ENCODE measurements around the gene BEAN1.
"Not testable (repeated sequence)": the region's sequence is repeated elsewhere in the genome, so short reads cannot be mapped to it uniquely, and the experiment has no call there.

The BEAN1 gene

DNA sequence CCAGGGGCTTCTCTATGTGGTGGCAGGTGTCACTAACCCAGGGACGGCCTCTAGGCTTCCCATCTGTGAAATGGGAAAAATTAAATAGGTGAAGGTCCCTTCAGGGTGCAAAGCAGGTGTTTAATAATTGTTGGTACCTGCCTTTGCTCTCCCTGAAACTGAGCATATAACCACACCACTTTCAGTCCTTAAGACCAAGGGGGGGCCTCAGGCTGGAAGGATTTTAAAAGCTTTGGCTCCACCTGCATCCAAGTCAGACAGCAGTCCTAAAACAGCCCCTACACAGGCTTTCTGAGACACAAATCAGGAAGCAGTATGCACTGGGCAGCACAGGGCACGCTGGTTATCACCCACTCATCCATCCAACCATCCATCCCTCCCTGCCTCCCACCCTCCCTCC, 67.8 kb downstream of the BEAN1 start:
- no peak for DNase-seq (ENCODE audit: extremely low read depth, low read depth)
- TF ChIP-seq, protein P1, sequence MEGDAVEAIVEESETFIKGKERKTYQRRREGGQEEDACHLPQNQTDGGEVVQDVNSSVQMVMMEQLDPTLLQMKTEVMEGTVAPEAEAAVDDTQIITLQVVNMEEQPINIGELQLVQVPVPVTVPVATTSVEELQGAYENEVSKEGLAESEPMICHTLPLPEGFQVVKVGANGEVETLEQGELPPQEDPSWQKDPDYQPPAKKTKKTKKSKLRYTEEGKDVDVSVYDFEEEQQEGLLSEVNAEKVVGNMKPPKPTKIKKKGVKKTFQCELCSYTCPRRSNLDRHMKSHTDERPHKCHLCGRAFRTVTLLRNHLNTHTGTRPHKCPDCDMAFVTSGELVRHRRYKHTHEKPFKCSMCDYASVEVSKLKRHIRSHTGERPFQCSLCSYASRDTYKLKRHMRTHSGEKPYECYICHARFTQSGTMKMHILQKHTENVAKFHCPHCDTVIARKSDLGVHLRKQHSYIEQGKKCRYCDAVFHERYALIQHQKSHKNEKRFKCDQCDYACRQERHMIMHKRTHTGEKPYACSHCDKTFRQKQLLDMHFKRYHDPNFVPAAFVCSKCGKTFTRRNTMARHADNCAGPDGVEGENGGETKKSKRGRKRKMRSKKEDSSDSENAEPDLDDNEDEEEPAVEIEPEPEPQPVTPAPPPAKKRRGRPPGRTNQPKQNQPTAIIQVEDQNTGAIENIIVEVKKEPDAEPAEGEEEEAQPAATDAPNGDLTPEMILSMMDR (IDR thresholded peaks at IDR 0.05; ENCODE audit: low read depth, low read length, missing control alignments), result no peak
- no peak overlapping the region for H3K4me3 ChIP-seq (replicated peaks; ENCODE audit: low read depth, low read length)

DNA sequence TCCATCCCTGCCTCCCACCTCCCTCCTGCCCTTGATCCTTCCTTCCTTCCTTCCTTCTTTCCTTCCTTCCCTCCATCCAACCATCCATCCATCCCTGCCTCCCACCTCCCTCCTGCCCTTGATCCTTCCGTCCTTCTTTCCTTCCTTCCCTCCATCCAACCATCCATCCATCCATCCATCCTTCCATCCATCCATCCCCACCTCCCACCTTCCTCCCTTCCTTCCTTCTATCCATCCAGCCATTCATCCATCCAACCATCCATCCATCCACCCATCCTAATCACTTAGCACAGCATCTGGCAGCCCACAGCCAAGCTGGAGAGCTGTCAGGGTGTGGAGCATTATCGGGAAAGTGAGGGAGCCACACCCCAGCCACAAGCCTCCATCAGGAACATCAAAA, 68.3 kb downstream of the BEAN1 start:
- H3K4me3 ChIP-seq (replicated peaks; ENCODE audit: low read depth, low read length), result no peak overlapping the region
- no peak for DNase-seq (ENCODE audit: extremely low read depth, low read depth)
- TF ChIP-seq, protein P1 (IDR thresholded peaks at IDR 0.05; ENCODE audit: low read depth, low read length, missing control alignments), result no peak

DNA sequence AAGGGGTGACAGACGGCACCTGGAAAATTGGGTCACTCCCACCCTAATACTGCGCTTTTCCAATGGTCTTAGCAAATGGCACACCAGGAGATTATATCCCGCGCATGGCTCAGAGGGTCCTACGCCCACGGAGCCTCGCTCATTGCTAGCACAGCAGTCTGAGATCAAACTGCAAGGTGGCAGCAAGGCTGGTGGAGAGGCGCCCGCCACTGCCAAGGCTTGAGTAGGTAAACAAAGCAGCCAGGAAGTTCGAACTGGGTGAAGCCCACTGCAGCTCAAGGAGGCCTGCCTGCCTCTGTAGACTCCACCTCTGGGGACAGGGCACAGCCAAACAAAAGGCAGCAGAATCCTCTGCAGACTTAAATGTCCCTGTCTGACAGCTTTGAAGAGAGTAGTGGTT, 69.1 kb downstream of the BEAN1 start:
- not testable (repeated sequence) for DNase-seq (ENCODE audit: extremely low read depth, low read depth); H3K4me3 ChIP-seq (replicated peaks; ENCODE audit: low read depth, low read length)

DNA sequence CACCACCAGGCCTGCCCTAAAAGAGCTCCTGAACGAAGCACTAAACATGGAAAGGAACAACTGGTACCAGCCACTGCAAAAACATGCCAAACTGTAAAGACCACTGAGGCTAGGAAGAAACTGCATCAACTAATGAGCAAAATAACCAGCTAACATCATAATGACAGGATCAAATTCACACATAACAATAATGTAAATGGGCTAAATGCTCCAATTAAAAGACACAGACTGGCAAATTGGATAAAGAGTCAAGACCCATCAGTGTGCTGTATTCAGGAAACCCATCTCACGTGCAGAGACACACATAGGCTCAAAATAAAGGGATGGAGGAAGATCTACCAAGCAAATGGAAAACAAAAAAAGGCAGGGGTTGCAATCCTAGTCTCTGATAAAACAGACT, 70.8 kb downstream of the BEAN1 start:
- not testable (repeated sequence) for H3K4me3 ChIP-seq (replicated peaks; ENCODE audit: low read depth, low read length); DNase-seq (ENCODE audit: extremely low read depth, low read depth)

DNA sequence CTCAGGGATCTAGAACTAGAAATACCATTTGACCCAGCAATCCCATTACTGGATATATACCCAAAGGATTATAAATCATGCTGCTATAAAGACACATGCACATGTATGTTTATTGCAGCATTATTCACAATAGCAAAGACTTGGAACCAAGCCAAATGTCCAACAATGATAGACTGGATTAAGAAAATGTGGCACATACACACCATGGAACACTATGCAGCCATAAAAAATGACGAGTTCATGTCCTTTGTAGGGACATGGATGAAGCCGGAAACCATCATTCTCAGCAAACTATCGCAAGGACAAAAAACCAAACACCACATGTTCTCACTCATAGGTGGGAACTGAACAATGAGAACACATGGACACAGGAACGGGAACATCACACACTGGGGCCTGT, 74.5 kb downstream of the BEAN1 start:
- H3K4me3 ChIP-seq (replicated peaks; ENCODE audit: low read depth, low read length); DNase-seq (ENCODE audit: extremely low read depth, low read depth): not testable (repeated sequence)

DNA sequence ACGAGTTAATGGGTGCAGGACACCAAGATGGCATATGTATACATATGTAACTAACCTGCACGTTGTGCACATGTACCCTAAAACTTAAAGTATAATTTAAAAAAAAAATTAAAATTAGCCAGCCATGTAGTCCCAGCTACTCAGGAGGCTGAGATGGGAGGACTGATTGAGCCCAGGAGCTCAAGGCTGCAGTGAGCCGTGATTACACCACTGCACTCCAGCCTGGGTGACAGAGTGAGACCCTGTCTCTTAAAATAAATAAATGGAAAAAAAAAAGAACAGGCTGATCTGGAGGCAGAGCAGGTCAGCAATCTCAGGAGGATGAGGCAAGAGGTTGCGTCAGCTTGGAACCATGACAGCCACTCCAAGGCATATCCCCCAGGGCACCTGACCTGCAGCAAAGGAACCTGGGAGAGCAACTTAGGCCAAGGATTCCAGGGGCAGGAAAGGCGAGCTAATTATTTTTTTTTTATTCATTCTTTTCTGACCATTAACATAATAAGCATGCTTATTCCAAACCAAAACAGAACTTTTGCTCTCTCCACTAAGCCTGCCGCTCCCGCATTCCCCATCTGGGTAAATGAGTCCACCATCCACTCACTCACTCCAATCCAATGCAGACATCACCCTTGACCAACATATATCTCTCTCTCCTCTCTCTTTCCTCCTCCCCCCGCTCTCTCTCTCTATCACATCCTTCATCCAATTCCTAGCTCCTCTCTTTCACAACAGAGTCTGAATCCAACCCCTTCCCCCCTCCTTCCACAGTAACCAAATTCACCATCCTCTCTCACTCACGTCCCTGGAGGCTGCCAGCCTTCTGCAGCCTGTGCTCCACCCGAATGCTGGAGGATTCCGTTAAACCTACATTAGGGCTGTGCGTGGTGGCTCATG, 75.2 kb downstream of the BEAN1 start:
- DNase-seq (ENCODE audit: extremely low read depth, low read depth), result no peak
- TF ChIP-seq, protein P1 (IDR thresholded peaks at IDR 0.05; ENCODE audit: low read depth, low read length, missing control alignments), result no peak
- no peak overlapping the region for H3K4me3 ChIP-seq (replicated peaks; ENCODE audit: low read depth, low read length)

DNA sequence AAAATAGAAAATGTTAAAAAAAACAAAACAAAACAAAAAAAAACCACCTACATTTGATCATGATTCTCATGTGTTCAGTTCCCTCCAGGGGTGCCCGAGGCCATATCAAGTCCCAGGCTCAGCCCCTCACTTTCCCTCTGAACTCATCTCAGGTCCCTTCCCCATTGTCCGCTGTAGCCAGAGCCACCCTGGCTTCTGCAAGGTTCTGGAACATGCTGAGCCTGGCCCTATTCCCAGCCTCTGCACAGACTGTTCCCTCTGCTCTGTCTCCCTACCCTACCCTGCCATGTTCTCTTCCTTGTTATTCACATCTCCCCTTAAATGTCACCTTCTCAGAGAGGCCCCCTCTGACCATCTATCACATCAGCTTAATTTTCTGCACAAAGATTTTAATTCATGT, 75.9 kb downstream of the BEAN1 start:
- no peak for DNase-seq (ENCODE audit: extremely low read depth, low read depth)
- H3K4me3 ChIP-seq (replicated peaks; ENCODE audit: low read depth, low read length), result no peak overlapping the region
- TF ChIP-seq, protein P1 (IDR thresholded peaks at IDR 0.05; ENCODE audit: low read depth, low read length, missing control alignments), result no peak

DNA sequence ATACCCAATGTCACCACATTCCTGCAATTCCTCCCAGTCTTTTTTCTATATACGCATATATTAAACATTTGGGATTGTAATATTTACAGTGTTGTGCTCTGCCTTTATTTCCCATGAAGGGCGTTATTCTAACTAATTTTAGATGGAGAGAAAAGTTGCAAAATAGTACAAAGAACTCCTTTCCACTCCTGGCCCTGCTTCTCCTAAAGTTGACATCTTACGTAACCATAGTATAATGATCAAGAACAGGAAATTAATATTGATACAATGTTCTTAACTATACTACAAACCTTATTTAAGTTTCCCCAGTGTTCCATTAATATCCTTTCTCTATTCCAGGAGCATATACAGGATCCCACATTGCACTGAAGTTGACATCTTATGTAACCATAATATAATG, 76.5 kb downstream of the BEAN1 start:
- no peak for DNase-seq (ENCODE audit: extremely low read depth, low read depth)
- H3K4me3 ChIP-seq (replicated peaks; ENCODE audit: low read depth, low read length), result no peak overlapping the region
- TF ChIP-seq, protein P1 (IDR thresholded peaks at IDR 0.05; ENCODE audit: low read depth, low read length, missing control alignments), result no peak

Measured in HFF-Myc (cell line).